GM23338 (cell line): ENCODE data around the gene CMYA5. TPM values are rescaled to one million over a fixed set of nuclear protein-coding genes. Genes with fewer than 3 reads are reported as not detected.

Experiments
- ATAC-seq: fragments of 200-7000 bp; cut with Tn5 transposase; 3 replicates; pipeline ENCODE4 v1.9.1; 2020
- DNase-seq: peaks from one replicate; pipeline ENCODE4 v3.0.0-alpha.2; 2015; ENCODE audit warnings: low spot score
- H2AFZ ChIP-seq: fragments of 200-600 bp; sonication (generic); 2 replicates; pipeline ENCODE4 v1.8.0; 2016; ENCODE audit warnings: antibody characterized with exemption, mild to moderate bottlenecking, moderate library complexity
- H3F3A ChIP-seq: fragments of 200-600 bp; sonication (generic); replicated peaks from 2 replicates; pipeline ENCODE4 v1.8.0; 2017; ENCODE audit warnings: antibody characterized with exemption, mixed run types, low read depth
- H3K27ac ChIP-seq: fragments of 200-600 bp; sonication (generic); 2 replicates; pipeline ENCODE4 v1.6.1; 2016; ENCODE audit warnings: low read depth
- H3K27me3 ChIP-seq: fragments of 200-600 bp; sonication (generic); 2 replicates; pipeline ENCODE4 v1.8.0; 2016; ENCODE audit warnings: mild to moderate bottlenecking, mixed run types, moderate library complexity; ENCODE audit not compliant: insufficient read depth
- H3K36me3 ChIP-seq: fragments of 200-600 bp; sonication (generic); 2 replicates; pipeline ENCODE4 v1.8.0; 2016; ENCODE audit warnings: mild to moderate bottlenecking; ENCODE audit not compliant: insufficient read depth
- H3K4me1 ChIP-seq: fragments of 200-600 bp; sonication (generic); 2 replicates; pipeline ENCODE4 v1.8.0; 2016; ENCODE audit warnings: mild to moderate bottlenecking, moderate library complexity; ENCODE audit not compliant: insufficient read depth
- H3K4me2 ChIP-seq: fragments of 200-600 bp; sonication (generic); 2 replicates; pipeline ENCODE4 v1.7.1; 2017; ENCODE audit warnings: mixed run types
- H3K4me3 ChIP-seq: fragments of 200-600 bp; sonication (generic); 2 replicates; pipeline ENCODE4 v1.6.1; 2016; ENCODE audit warnings: mixed run types
- H3K79me2 ChIP-seq: fragments of 200-600 bp; sonication (generic); replicated peaks from 2 replicates; pipeline ENCODE4 v1.8.0; 2017; ENCODE audit warnings: mild to moderate bottlenecking; ENCODE audit not compliant: insufficient read depth
- H3K9me2 ChIP-seq: fragments of 200-600 bp; sonication (generic); 2 replicates; pipeline ENCODE4 v1.8.0; 2017; ENCODE audit not compliant: insufficient read depth
- H4K20me1 ChIP-seq: fragments of 200-600 bp; sonication (generic); replicated peaks from 2 replicates; pipeline ENCODE4 v1.8.0; 2017; ENCODE audit warnings: mild to moderate bottlenecking; ENCODE audit not compliant: insufficient read depth
- H3K27ac Mint-ChIP-seq: 2 replicates; pipeline ENCODE4 v1.8.0; 2020; ENCODE audit warnings: inconsistent platforms, mild to moderate bottlenecking, moderate library complexity, mixed read lengths
- H3K27me3 Mint-ChIP-seq: 3 replicates; pipeline ENCODE4 v1.8.0; 2022; ENCODE audit warnings: low read depth, mild to moderate bottlenecking, moderate library complexity, mixed read lengths, inconsistent platforms; ENCODE audit not compliant: insufficient read depth, poor library complexity
- H3K36me3 Mint-ChIP-seq: 3 replicates; pipeline ENCODE4 v1.8.0; 2021; ENCODE audit warnings: low read depth, mild to moderate bottlenecking, inconsistent platforms, moderate library complexity, mixed read lengths
- H3K4me1 Mint-ChIP-seq: 3 replicates; pipeline ENCODE4 v1.8.0; 2020; ENCODE audit warnings: mild to moderate bottlenecking, inconsistent platforms, mixed read lengths
- H3K4me3 Mint-ChIP-seq: 3 replicates; pipeline ENCODE4 v1.8.0; 2021; ENCODE audit warnings: moderate library complexity, mild to moderate bottlenecking, inconsistent platforms, mixed read lengths
- H3K9me3 Mint-ChIP-seq: 3 replicates; pipeline ENCODE4 v1.8.0; 2020; ENCODE audit warnings: moderate library complexity, mild to moderate bottlenecking, inconsistent platforms, mixed read lengths
- EZH2 ChIP-seq: fragments of 200-600 bp; sonication (generic); IDR thresholded peaks from one replicate; pipeline ENCODE4 v1.8.0; 2017; ENCODE audit warnings: antibody characterized with exemption, mild to moderate bottlenecking, low read depth; ENCODE audit not compliant: unreplicated experiment
- EZH2phosphoT487 ChIP-seq: fragments of 200-600 bp; sonication (generic); IDR thresholded peaks from one replicate; pipeline ENCODE4 v1.8.1; 2018; ENCODE audit warnings: antibody characterized with exemption; ENCODE audit not compliant: unreplicated experiment
- NANOG ChIP-seq: IDR thresholded peaks from 2 replicates; pipeline ENCODE4 v1.6.1; 2016; ENCODE audit warnings: antibody characterized with exemption, borderline replicate concordance
- POLR2AphosphoS5 ChIP-seq: IDR thresholded peaks from 2 replicates; pipeline ENCODE4 v1.6.1; 2016; ENCODE audit warnings: antibody characterized with exemption, low read depth
- REST ChIP-seq: IDR thresholded peaks from one replicate; pipeline ENCODE4 v1.6.1; 2018; ENCODE audit warnings: antibody characterized with exemption; ENCODE audit not compliant: unreplicated experiment
- ZNF114 ChIP-seq: fragments of 250-450 bp; sonication (Bioruptor Pico); IDR thresholded peaks from 2 replicates; pipeline ENCODE4 v1.5.0; 2020; ENCODE audit warnings: mild to moderate bottlenecking, moderate library complexity
- ZNF331 ChIP-seq: fragments of 250-450 bp; sonication (Bioruptor Pico); IDR thresholded peaks from 2 replicates; pipeline ENCODE4 v1.5.0; 2020; ENCODE audit warnings: low read depth, mild to moderate bottlenecking, moderate library complexity
- ZNF462 ChIP-seq: fragments of 250-450 bp; sonication (Bioruptor Pico); IDR thresholded peaks from 2 replicates; pipeline ENCODE4 v1.5.0; 2020; ENCODE audit warnings: mild to moderate bottlenecking, moderate library complexity
- polyA plus RNA-seq: library from polyadenylated mRNA; unstranded; fragments of >200 nt; fragmentation: Nextera tagmentation; extraction: Ambion mirVana; gene quantifications from 2 replicates; pipeline ENCODE4 v1.2.1, GENCODE V29; 2016
- total RNA-seq: library from RNA; depleted of rRNA; stranded (reverse); fragments of >200 nt; shearing (Covaris generic); gene quantifications from 2 replicates; pipeline ENCODE4 v1.2.3, GENCODE V29; 2014

Gene CMYA5
- total and polyA plus RNA-seq, 2 experiments from 2014 or later, result 0.45 to 0.49 TPM

- H3K4me3 ChIP-seq, result no peak overlapping the region
- DNase-seq (no peak), ATAC-seq (no peak)
- H2AFZ ChIP-seq, result no peak overlapping the region
- Mint-ChIP-seq H3K9me3 (no peaks in the 10 kb centered on the region), H3K27ac (no peak overlapping the region), H3K27me3 (peaks cover 11% of the 10 kb centered on the region), H3K4me3 (no peak overlapping the region), H3K4me1 (no peaks in the 10 kb centered on the region; the same call in 2 of the 3 replicates), H3K36me3 (no peaks in the 10 kb centered on the region)
- no peaks in the 10 kb centered on the region for H4K20me1 ChIP-seq
- H3K36me3 ChIP-seq, result no peaks in the 10 kb centered on the region
- no peaks in the 10 kb centered on the region for H3K27me3 ChIP-seq
- TF ChIP-seq EZH2 (no peak), POLR2AphosphoS5 (no peak), ZNF331 (CRISPR knock-in tag) (no peak), ZNF462 (CRISPR knock-in tag) (no peak), REST (no peak), EZH2phosphoT487 (no peak), ZNF114 (no peak), NANOG (no peak)
- H3K4me1 ChIP-seq, result no peaks in the 10 kb centered on the region
- no peaks in the 10 kb centered on the region for H3K79me2 ChIP-seq
- H3K27ac ChIP-seq, result no peak overlapping the region
- H3K9me2 ChIP-seq, result peaks cover 5% of the 10 kb centered on the region; the same call in 1 of the 2 replicates
- H3K4me2 ChIP-seq, result no peak overlapping the region
- H3F3A ChIP-seq, result no peaks in the 10 kb centered on the region
Measured at GRCh38 chr5:79731775-79732174, 42.1 kb downstream of the CMYA5 start.
